GM12864 (cell line): ENCODE data around the gene SCMH1.

Experiments
- DNase-seq: peaks from one replicate; pipeline ENCODE4 v3.0.0-alpha.2; 2011; ENCODE audit warnings: low read depth
- H3K4me3 ChIP-seq: 2 replicates; pipeline ENCODE4 v1.5.1; 2011; ENCODE audit warnings: mild to moderate bottlenecking, low read depth, low read length, control low read depth
- CTCF ChIP-seq: IDR thresholded peaks from 2 replicates; pipeline ENCODE4 v1.5.1; 2011; ENCODE audit warnings: low read depth, mild to moderate bottlenecking, moderate library complexity, low read length, control low read depth, inconsistent platforms; ENCODE audit errors: missing control alignments

Gene SCMH1

GRCh38 chr1:41044187-41044586 is 197.9 kb downstream of the SCMH1 start:
- no peak for TF ChIP-seq CTCF
- DNase-seq: no peak
- no peak overlapping the region for H3K4me3 ChIP-seq

GRCh38 chr1:41041614-41042270 is 200.4 kb downstream of the SCMH1 start:
- H3K4me3 ChIP-seq: no peak overlapping the region
- DNase-seq: no peak

GRCh38 chr1:41038110-41038509 is 204.0 kb downstream of the SCMH1 start:
- TF ChIP-seq CTCF: no peak
- no peak for DNase-seq
- no peak overlapping the region for H3K4me3 ChIP-seq

More at GRCh38 chr1:41041614-41042270, 200.4 kb downstream of the SCMH1 start:
- TF ChIP-seq CTCF: no peak

- no peak overlapping the region for H3K4me3 ChIP-seq
- no peak for DNase-seq
- TF ChIP-seq CTCF: no peak
Measured at GRCh38 chr1:41037116-41037903, 204.8 kb downstream of the SCMH1 start.

- no peak overlapping the region for H3K4me3 ChIP-seq
- TF ChIP-seq CTCF: no peak
- no peak for DNase-seq
Measured at GRCh38 chr1:41033272-41033671, 208.8 kb downstream of the SCMH1 start.

- TF ChIP-seq CTCF: no peak
- DNase-seq: no peak
- no peak overlapping the region for H3K4me3 ChIP-seq
Measured at GRCh38 chr1:41032147-41032546, 210.0 kb downstream of the SCMH1 start.
